HG03432 (cell line): ENCODE measurements around the gene AFF3.

Source experiments
- ATAC-seq: cut with Tn5 transposase; IDR thresholded peaks from one replicate; pipeline ENCODE4 v1.9.1; 2021; ENCODE audit warnings: mild to moderate bottlenecking, moderate library complexity; ENCODE audit not compliant: unreplicated experiment

The AFF3 gene

DNA sequence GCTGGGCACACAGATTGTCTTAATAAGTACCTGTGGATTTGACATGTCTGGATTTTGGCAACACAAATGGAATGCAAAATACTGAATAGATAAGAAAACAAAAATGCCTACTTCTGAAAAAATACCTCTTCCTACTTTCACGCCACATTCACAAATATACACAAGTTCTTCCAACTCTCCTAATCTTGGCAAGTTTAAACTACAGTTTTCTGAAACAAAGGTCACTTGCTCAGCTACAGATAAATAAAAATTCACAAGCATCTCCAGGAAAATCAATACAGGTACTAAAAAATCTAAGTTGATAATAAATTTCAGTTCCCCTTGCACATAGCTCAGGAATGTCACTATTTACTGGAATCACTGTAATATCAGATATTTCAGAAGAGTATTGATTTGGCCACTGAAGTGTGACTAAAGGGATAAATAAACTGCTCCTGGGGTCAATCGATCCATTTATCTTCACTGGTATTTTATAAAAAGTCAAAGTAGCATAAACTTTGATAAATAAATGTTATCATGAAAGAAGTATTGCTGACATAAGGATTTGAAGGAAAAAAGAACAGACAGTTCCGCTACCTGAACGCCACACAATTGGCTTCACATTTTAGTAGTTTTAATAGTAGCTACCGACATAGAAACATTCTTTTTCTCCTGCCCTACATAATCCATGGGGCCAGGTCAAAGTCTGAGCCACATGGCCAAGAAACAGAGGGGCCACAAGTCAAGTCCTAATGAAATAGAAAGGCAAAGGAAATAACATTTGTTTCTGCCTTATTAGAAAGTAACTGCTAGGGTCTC lies 243.1 kb downstream of the AFF3 start:
- no peak for ATAC-seq

GRCh38 chr2:99898336-99899048 lies 243.9 kb downstream of the AFF3 start:
- no peak for ATAC-seq

DNA sequence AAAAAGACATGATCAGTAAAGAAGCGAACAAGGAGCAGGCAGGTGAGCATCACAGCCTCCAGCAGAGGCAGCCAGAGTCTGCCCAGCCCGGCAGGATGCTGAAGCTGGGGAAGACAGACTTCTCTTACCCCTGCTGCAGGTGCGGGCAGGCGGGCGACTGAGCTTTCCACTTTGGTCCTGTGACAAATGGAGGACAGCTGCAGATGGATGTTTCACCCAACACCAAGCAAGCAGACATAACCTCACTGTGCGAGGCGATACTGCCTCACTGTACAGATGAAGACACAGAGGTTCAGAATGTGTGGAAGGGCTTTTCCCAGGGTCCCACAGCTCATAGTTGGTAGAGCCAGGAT lies 251.0 kb downstream of the AFF3 start:
- ATAC-seq, result no peak

GRCh38 chr2:99890568-99891427 lies 251.6 kb downstream of the AFF3 start:
- ATAC-seq, result no peak

- ATAC-seq, result no peak
These were observed 253.8 kb downstream of the AFF3 start for GRCh38 chr2:99888617-99889016.

- no peak for ATAC-seq
These were observed 256.0 kb downstream of the AFF3 start for GRCh38 chr2:99886418-99886817.

GRCh38 chr2:99883358-99883757 lies 259.0 kb downstream of the AFF3 start:
- ATAC-seq, result no peak

DNA sequence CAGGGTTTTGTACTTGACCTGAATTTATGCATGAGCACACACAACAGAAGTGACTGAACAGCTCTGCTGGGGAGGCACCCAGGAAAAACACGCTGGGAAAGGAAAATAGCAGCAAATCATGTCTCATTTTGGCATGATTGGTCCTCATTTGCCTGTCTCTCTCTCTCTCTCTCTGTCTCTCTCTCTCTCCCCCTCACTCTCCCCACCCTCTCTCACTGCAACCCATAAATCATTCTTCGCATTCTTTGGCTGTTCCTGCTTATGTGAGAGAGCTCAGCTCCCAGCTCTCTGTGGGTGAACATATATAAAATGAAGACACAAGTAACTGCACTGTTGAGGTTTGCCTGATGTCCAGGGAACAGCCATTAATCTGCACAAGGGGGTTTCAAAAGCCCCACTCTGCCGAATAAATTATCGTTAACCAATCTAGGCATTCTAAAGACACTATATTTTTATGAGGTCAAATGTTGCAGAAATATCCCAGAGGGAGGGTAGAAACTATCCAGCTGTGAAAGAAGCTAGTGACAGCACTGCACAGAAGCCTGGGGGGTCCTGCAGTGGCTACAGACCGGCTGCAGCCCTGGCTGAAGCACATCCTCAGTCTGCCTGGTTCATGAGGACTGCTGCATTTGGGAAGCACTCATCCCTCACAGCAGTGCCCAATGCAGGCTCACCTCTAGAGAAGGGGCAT lies 260.3 kb downstream of the AFF3 start:
- ATAC-seq, result no peak

- no peak for ATAC-seq
These were observed 261.5 kb downstream of the AFF3 start for GRCh38 chr2:99880964-99881294.

DNA sequence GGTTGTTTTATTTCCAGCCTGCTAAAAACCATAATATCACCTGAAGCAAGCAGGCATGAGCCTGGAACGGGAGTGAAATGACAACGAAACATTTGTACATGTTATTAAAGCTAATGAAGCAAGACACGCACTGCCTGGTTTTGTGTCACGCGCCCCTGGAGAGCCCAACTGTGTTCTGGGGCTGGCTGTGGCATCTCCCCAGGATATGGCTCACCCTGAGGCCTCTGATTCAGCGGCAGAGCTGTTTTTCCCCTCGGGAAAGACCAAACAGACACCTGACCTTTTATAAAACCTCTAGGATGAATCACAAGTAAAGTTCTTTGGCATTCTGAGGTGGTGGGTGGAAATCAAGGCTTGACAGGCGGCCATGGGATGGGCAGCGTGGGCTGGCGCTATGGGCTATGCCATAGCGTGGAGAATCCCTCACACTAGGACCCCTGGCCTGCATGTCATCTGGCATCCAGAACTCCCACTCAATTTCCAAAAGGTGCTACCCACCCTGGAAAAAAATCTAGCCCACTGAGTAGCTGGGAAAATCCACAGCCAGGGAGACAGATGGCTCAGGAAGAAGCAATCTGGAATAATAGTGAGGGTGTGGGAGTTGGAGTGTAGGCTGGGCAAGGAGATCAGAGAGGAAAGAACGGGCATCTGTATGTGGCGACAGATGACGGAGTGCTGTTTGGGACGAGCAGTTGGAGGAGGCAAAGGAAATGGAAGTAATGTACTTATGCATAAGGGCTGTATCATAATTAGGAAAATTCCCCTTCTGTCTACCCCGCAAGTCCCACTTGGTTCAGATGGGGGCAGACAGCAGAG lies 262.0 kb downstream of the AFF3 start:
- no peak for ATAC-seq

- no peak for ATAC-seq
These were observed 262.9 kb downstream of the AFF3 start for GRCh38 chr2:99879481-99879880.

- ATAC-seq, result no peak
These were observed 263.6 kb downstream of the AFF3 start for GRCh38 chr2:99878581-99879350.

GRCh38 chr2:99877963-99878362 lies 264.4 kb downstream of the AFF3 start:
- ATAC-seq, result no peak

- ATAC-seq, result no peak
These were observed 265.4 kb downstream of the AFF3 start for GRCh38 chr2:99876956-99877355.

DNA sequence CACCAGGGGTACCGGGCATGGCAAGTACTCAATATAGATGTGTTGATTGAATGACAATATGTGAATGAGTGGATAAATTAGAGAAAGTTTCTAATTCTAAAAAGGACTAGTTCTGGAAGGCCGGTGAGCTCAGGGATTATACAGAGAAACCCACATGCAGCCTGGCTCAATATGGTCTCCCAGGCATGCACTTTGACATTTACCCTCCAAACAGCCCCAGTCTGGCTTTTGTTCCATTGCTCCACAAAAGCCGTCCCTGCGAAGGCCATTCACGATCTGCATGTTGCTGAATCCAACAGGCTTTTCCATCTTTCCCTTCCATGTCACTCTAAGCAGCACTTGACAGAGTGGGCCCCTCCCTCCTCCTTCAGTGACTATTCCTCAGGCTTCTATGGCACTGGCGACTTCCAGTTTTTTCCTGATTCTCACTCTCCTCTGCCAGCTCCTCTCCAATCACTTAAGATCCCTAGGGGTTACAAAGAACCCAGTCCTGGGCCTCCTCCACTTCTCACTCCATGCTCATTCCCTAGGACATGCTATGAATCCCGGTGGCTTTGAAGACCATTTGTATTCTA lies 266.7 kb downstream of the AFF3 start:
- no peak for ATAC-seq

DNA sequence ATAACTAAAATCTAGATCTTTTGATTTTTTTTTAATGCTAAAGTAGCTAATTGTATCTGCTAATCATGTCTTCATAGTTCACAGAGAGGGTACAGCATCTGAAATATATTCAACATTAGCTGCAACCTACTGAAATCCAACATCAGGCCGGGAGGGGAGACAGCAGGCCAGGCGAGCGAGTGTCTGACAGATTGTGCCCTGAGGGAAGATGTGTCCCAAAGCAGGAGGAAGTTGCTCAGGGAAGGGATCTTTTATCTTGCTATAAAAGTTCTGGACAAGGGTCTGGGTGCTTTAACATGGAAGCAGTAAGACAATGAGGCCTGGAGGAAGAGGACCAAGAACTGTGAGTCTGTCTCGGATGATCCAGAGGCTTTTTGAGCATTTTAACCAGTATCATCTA lies 274.1 kb downstream of the AFF3 start:
- no peak for ATAC-seq

GRCh38 chr2:99867770-99868169 lies 274.6 kb downstream of the AFF3 start:
- no peak for ATAC-seq

GRCh38 chr2:99865818-99866676 lies 276.3 kb downstream of the AFF3 start:
- ATAC-seq, result no peak
